GM23248 (cell line): ENCODE results near the gene SIPA1L3.

ENCODE experiments used
- EZH2 ChIP-seq: fragments of 200-600 bp; sonication (generic); IDR thresholded peaks from 2 replicates; pipeline ENCODE4 v1.6.1; 2018; ENCODE audit warnings: antibody characterized with exemption, mild to moderate bottlenecking; ENCODE audit not compliant: insufficient read depth, poor library complexity, severe bottlenecking
- EZH2phosphoT487 ChIP-seq: fragments of 200-600 bp; sonication (generic); IDR thresholded peaks from 2 replicates; pipeline ENCODE4 v1.6.1; 2018; ENCODE audit warnings: antibody characterized with exemption, moderate library complexity, mild to moderate bottlenecking, low read depth; ENCODE audit not compliant: insufficient read depth

GRCh38 chr19:38076337-38076736 is 169.3 kb downstream of the SIPA1L3 start:
- TF ChIP-seq EZH2 (no peak), EZH2phosphoT487 (no peak)
